ENCODE results near the gene SERPINA1. TPM values are rescaled to one million over a fixed set of nuclear protein-coding genes. Genes with fewer than 3 reads are reported as not detected.
"Not testable (repeated sequence)": the region's sequence is repeated elsewhere in the genome, so short reads cannot be mapped to it uniquely, and the experiment has no call there.

Gene SERPINA1
- total RNA-seq, 1 experiment from 2014 or later: 10.5 TPM

DNA sequence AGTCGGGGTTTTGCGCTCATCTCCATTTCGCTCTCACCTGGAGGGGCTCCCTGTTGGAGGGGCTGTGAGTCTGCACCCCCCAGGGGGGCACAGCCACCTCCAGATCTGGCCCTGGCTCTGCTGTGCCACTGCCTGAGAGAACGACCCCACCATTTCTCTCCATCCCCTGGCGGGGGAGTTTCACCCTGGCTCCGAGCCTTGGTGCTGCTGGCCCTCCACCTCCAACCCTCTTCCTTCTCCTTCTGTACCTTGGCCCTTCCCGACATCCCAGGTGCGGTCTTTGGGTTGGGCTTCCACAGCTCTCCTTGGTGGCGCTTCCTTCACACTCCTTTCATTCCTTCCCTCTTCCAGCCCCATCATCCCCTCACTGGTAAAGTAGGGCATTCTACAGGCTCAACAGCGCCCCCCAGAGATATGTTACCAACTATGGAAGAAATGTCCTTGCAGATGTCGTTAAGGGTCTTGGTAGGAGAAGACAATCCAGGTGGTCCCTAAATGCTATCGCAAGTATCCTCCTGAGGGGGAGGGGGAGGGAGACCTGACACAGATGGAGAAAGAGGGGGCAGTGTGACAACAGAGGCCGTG is 16.3 kb downstream of the SERPINA1 start:
- Histone ChIP-seq H4K20me1 (ENCODE audit: low read length) (no peaks in the 10 kb centered on the region), H3K4me1 (ENCODE audit: insufficient read depth, low read length) (peaks cover 7% of the 10 kb centered on the region; the same call in 1 of the 2 replicates), H3K27me3 (ENCODE audit: low read length) (no peaks in the 10 kb centered on the region), H3K4me3 (ENCODE audit: low read length) (no peak overlapping the region), H3K79me2 (ENCODE audit: low read length) (no peaks in the 10 kb centered on the region), H3K27ac (ENCODE audit: low read length) (no peak overlapping the region), H3K9me3 (ENCODE audit: low read length) (no peaks in the 10 kb centered on the region), H3F3A (ENCODE audit: low read length, unreplicated experiment) (no peaks in the 10 kb centered on the region), H3K36me3 (ENCODE audit: low read depth, low read length) (no peaks in the 10 kb centered on the region), H3K9ac (ENCODE audit: low read length) (no peak overlapping the region), H2AFZ (ENCODE audit: low read length) (no peak overlapping the region), H3K9me2 (replicated peaks; ENCODE audit: low read length) (no peaks in the 10 kb centered on the region), H3K4me2 (ENCODE audit: low read length) (no peak overlapping the region)
- TF ChIP-seq EZH2 (IDR thresholded peaks at IDR 0.05; ENCODE audit: low read length, unreplicated experiment): no peak
- TF ChIP-seq, protein P1, sequence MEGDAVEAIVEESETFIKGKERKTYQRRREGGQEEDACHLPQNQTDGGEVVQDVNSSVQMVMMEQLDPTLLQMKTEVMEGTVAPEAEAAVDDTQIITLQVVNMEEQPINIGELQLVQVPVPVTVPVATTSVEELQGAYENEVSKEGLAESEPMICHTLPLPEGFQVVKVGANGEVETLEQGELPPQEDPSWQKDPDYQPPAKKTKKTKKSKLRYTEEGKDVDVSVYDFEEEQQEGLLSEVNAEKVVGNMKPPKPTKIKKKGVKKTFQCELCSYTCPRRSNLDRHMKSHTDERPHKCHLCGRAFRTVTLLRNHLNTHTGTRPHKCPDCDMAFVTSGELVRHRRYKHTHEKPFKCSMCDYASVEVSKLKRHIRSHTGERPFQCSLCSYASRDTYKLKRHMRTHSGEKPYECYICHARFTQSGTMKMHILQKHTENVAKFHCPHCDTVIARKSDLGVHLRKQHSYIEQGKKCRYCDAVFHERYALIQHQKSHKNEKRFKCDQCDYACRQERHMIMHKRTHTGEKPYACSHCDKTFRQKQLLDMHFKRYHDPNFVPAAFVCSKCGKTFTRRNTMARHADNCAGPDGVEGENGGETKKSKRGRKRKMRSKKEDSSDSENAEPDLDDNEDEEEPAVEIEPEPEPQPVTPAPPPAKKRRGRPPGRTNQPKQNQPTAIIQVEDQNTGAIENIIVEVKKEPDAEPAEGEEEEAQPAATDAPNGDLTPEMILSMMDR (conservative IDR thresholded peaks at IDR 0.05; ENCODE audit: low read depth, low read length): 0 out of 2 replicates have a peak, but pooled peaks have one; percentile 15
- CTCF ChIA-PET: no interaction called here
- intact Hi-C loops (cut with micrococcal nuclease): no loop called here
- POLR2A ChIA-PET (ENCODE audit: unreplicated experiment): no interaction called here
- BruUV-seq (replicated peaks): no TSS peak
- DNase-seq: no peak
- no peak for ATAC-seq

DNA sequence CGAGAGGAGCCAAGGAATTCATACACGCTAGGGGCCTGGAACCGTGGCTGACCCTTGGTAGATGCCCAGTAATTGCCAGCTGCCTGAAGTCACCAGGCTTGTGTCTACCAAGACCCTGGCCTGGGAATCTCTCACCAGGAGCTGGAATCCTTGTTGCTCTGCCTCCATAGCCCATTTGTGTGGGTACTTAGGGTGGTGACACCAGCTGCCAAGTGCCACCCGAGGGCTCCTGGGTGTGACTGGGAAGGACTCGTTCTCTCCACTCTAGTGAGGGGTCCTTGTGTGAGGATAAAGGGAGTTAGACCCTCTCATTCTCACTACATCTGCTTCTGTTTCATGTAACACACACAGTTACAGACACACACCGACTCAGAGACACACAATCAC is 17.9 kb downstream of the SERPINA1 start:
- no peak overlapping the region for H3K27ac ChIP-seq (ENCODE audit: low read length)
- no peaks in the 10 kb centered on the region for H3K36me3 ChIP-seq (ENCODE audit: low read depth, low read length)
- H3F3A ChIP-seq (ENCODE audit: low read length, unreplicated experiment): no peaks in the 10 kb centered on the region
- no peaks in the 10 kb centered on the region for H3K9me3 ChIP-seq (ENCODE audit: low read length)
- H4K20me1 ChIP-seq (ENCODE audit: low read length): no peaks in the 10 kb centered on the region
- intact Hi-C loops (cut with micrococcal nuclease): no loop called here
- ChIA-PET CTCF (no interaction called here), POLR2A (ENCODE audit: unreplicated experiment) (no interaction called here)
- no peaks in the 10 kb centered on the region for H3K9me2 ChIP-seq (replicated peaks; ENCODE audit: low read length)
- peaks cover 7% of the 10 kb centered on the region; the same call in 1 of the 2 replicates for H3K4me1 ChIP-seq (ENCODE audit: insufficient read depth, low read length)
- no peak for ATAC-seq
- no peaks in the 10 kb centered on the region for H3K79me2 ChIP-seq (ENCODE audit: low read length)
- DNase-seq: no peak
- H3K9ac ChIP-seq (ENCODE audit: low read length): no peak overlapping the region
- H3K4me2 ChIP-seq (ENCODE audit: low read length): no peak overlapping the region
- BruUV-seq (replicated peaks): no TSS peak
- H3K4me3 ChIP-seq (ENCODE audit: low read length): no peak overlapping the region
- H3K27me3 ChIP-seq (ENCODE audit: low read length): no peaks in the 10 kb centered on the region
- H2AFZ ChIP-seq (ENCODE audit: low read length): no peak overlapping the region
- TF ChIP-seq EZH2phosphoT487 (IDR thresholded peaks at IDR 0.05; ENCODE audit: borderline replicate concordance, low read length): no peak
- no peak for TF ChIP-seq EZH2 (IDR thresholded peaks at IDR 0.05; ENCODE audit: low read length, unreplicated experiment)
- TF ChIP-seq, protein P1 (conservative IDR thresholded peaks at IDR 0.05; ENCODE audit: low read depth, low read length): no peak

DNA sequence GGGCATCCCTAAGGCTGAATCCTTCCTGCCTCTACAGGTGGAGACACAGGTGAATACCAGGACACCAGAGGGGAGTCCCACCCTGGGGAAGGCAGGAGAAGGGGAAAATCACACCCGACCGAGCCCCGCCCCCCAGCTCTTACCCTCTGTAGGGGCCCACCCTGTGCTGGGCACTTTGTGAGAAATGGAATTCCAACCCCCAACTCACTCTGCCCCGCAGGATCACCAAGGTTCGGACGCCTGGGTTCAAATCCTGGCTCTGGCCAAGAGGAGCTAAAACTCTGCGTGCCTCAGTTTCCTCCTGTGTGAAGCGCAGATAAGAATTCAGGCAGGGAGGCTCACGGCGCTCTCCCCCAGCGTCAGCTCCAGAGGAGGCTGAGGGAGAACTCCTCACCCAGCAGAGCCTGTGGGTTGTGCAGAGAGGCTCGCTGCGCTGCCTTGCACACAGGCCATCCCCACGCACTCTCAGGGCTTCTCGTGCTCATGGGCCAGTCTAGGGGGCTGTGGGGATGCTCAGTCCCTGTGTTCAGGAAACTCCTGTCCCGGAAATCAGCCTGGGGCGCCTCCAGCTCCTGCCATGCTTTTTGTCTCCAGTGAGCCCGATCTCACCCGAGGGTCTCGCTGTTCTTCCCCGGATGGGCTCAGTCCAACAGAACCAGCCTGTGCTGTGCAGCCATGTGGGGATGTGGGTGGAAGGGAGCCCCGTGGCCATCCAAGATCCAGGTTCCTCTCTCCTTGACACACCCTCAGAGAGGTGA is 18.5 kb downstream of the SERPINA1 start:
- H3F3A ChIP-seq (ENCODE audit: low read length, unreplicated experiment); H3K9ac ChIP-seq (ENCODE audit: low read length); POLR2A ChIA-PET (ENCODE audit: unreplicated experiment); BruUV-seq (replicated peaks); intact Hi-C loops (cut with micrococcal nuclease); H3K27me3 ChIP-seq (ENCODE audit: low read length); H3K4me1 ChIP-seq (ENCODE audit: insufficient read depth, low read length); ATAC-seq; H4K20me1 ChIP-seq (ENCODE audit: low read length); H3K79me2 ChIP-seq (ENCODE audit: low read length); CTCF ChIA-PET; H3K9me2 ChIP-seq (replicated peaks; ENCODE audit: low read length); H3K4me2 ChIP-seq (ENCODE audit: low read length); H3K27ac ChIP-seq (ENCODE audit: low read length); H2AFZ ChIP-seq (ENCODE audit: low read length); H3K36me3 ChIP-seq (ENCODE audit: low read depth, low read length); H3K4me3 ChIP-seq (ENCODE audit: low read length); H3K9me3 ChIP-seq (ENCODE audit: low read length); DNase-seq: not testable (repeated sequence)
